H1 (cell line): ENCODE measurements around the gene POLD4. TPM values are rescaled to one million over a fixed set of nuclear protein-coding genes. Genes with fewer than 3 reads are reported as not detected.

Source experiments
- CTCF ChIA-PET: fragments of 300-600 bp; sonication (Branson Sonifier 250); formaldehyde crosslinking; loops from one replicate; lab custom pipeline; 2021; ENCODE audit not compliant: partially characterized antibody; lab: Charles Lee
- POLR2A ChIA-PET: fragments of 300-600 bp; sonication (Branson Sonifier 250); formaldehyde crosslinking; loops from one replicate; lab custom pipeline; 2021; ENCODE audit warnings: inconsistent platforms; ENCODE audit not compliant: partially characterized antibody; lab: Charles Lee
- DNase-seq, 2 experiments: peaks; one replicate each; pipeline versions ENCODE4 v3.0.0 to v3.0.0-alpha.2; 2010 to 2022; ENCODE audit warnings: low spot score in 2 of 2, low read depth in 1 of 2, mixed read lengths in 1 of 2
- FAIRE-seq: peaks from 2 replicates; lab custom pipeline; 2011; peaks lifted over from hg19 to GRCh38; lab: Jason Lieb, UNC
- H2AFZ ChIP-seq: 2 replicates; pipeline ENCODE4 v1.8.1; 2012; ENCODE audit warnings: low read length, inconsistent platforms
- H2AK5ac ChIP-seq: 2 replicates; pipeline ENCODE4 v1.6.1; 2013; ENCODE audit warnings: low read depth, low read length
- H2BK120ac ChIP-seq: replicated peaks from 2 replicates; pipeline ENCODE3; 2013; ENCODE audit warnings: low read depth, low read length, inconsistent platforms
- H2BK12ac ChIP-seq: 2 replicates; pipeline ENCODE4 v1.6.1; 2013; ENCODE audit warnings: low read depth, low read length
- H2BK15ac ChIP-seq: 2 replicates; pipeline ENCODE4 v1.6.1; 2013; ENCODE audit warnings: low read length
- H2BK20ac ChIP-seq: 2 replicates; pipeline ENCODE4 v1.6.1; 2013; ENCODE audit warnings: low read length
- H2BK5ac ChIP-seq: 2 replicates; pipeline ENCODE4 v1.6.1; 2013; ENCODE audit warnings: low read depth, low read length
- H3K14ac ChIP-seq: 2 replicates; pipeline ENCODE4 v1.6.1; 2013; ENCODE audit warnings: inconsistent platforms; ENCODE audit not compliant: insufficient read length
- H3K18ac ChIP-seq: 2 replicates; pipeline ENCODE4 v1.6.1; 2013; ENCODE audit warnings: low read length; ENCODE audit errors: extremely low read depth
- H3K23ac ChIP-seq: 2 replicates; pipeline ENCODE4 v1.6.1; 2013; ENCODE audit warnings: inconsistent platforms; ENCODE audit not compliant: insufficient read length
- H3K23me2 ChIP-seq: 2 replicates; pipeline ENCODE4 v1.6.1; 2013; ENCODE audit warnings: low read depth, low read length
- H3K27ac ChIP-seq: 2 replicates; pipeline ENCODE4 v1.6.1; 2011; ENCODE audit warnings: low read depth, low read length, inconsistent platforms
- H3K27me3 ChIP-seq, 4 experiments: replicated peaks in 1 of 4; 1 replicate in 1 of 4; 2 replicates in 3 of 4; pipeline versions ENCODE4 v1.6.1 to v1.8.1; 2011 to 2013; ENCODE audit warnings: low read length in 3 of 4, mild to moderate bottlenecking in 3 of 4, inconsistent platforms in 2 of 4, mixed read lengths in 2 of 4, moderate library complexity in 1 of 4; ENCODE audit not compliant: control insufficient read depth in 3 of 4, insufficient read depth in 3 of 4; ENCODE audit errors: extremely low read depth in 1 of 4
- H3K36me3 ChIP-seq, 4 experiments: 2 replicates each; pipeline versions ENCODE4 v1.6.1 to v1.8.1; 2011 to 2013; ENCODE audit warnings: mild to moderate bottlenecking in 4 of 4, low read length in 3 of 4, moderate library complexity in 2 of 4, control low read depth in 1 of 4, inconsistent platforms in 1 of 4; ENCODE audit not compliant: insufficient read depth in 4 of 4, control insufficient read depth in 2 of 4
- H3K4ac ChIP-seq: replicated peaks from 2 replicates; pipeline ENCODE3; 2013; ENCODE audit warnings: low read length, low read depth, mixed read lengths, inconsistent platforms; ENCODE audit not compliant: insufficient read length
- H3K4me1 ChIP-seq, 4 experiments: replicated peaks in 1 of 4; 1 replicate in 1 of 4; 2 replicates in 3 of 4; pipeline versions ENCODE4 v1.6.1 to v1.8.1; 2011 to 2013; ENCODE audit warnings: low read length in 3 of 4, inconsistent platforms in 2 of 4, mixed read lengths in 1 of 4; ENCODE audit not compliant: insufficient read depth in 4 of 4, control insufficient read depth in 3 of 4
- H3K4me2 ChIP-seq, 2 experiments: 2 replicates each; pipeline versions ENCODE4 v1.6.1 to v1.8.1; 2011 to 2013; ENCODE audit warnings: low read depth in 2 of 2, low read length in 2 of 2, control low read depth in 1 of 2, inconsistent platforms in 1 of 2, mild to moderate bottlenecking in 1 of 2; ENCODE audit not compliant: insufficient read depth in 1 of 2
- H3K4me3 ChIP-seq, 4 experiments: fragments of 200-600, 300-600 bp in 1 of 4; sonication (generic), shearing (Covaris generic), sonication (Bioruptor Twin) in 1 of 4; 2 replicates each; pipeline versions ENCODE4 v1.5.1 to v1.8.1; 2011 to 2016; ENCODE audit warnings: low read length in 4 of 4, low read depth in 3 of 4, control low read depth in 2 of 4, inconsistent platforms in 2 of 4, mild to moderate bottlenecking in 2 of 4, mixed read lengths in 1 of 4, moderate library complexity in 1 of 4; ENCODE audit not compliant: insufficient read depth in 2 of 4; ENCODE audit errors: extremely low read depth in 1 of 4
- H3K56ac ChIP-seq: replicated peaks from 2 replicates; pipeline ENCODE3; 2013; ENCODE audit warnings: low read depth, mild to moderate bottlenecking, mixed read lengths, low read length, inconsistent platforms; ENCODE audit not compliant: insufficient read length
- H3K79me1 ChIP-seq: 2 replicates; pipeline ENCODE4 v1.6.1; 2013; ENCODE audit warnings: low read depth, low read length, control low read depth
- H3K79me2 ChIP-seq, 2 experiments: 2 replicates each; pipeline versions ENCODE4 v1.6.1 to v1.8.1; 2012 to 2013; ENCODE audit warnings: low read length in 2 of 2, mild to moderate bottlenecking in 2 of 2, inconsistent platforms in 1 of 2; ENCODE audit not compliant: insufficient read depth in 2 of 2, control insufficient read depth in 1 of 2
- H3K9ac ChIP-seq, 4 experiments: replicated peaks in 1 of 4; 1 replicate in 1 of 4; 2 replicates in 3 of 4; pipeline versions ENCODE4 v1.6.1 to v1.8.1; 2011 to 2013; ENCODE audit warnings: low read depth in 3 of 4, low read length in 3 of 4, control low read depth in 2 of 4, mild to moderate bottlenecking in 2 of 4, moderate library complexity in 2 of 4, inconsistent platforms in 1 of 4; ENCODE audit errors: extremely low read depth in 1 of 4
- H3K9me3 ChIP-seq, 2 experiments: 2 replicates each; pipeline versions ENCODE4 v1.6.1 to v1.8.1; 2012 to 2013; ENCODE audit warnings: mild to moderate bottlenecking in 2 of 2, moderate library complexity in 2 of 2, control low read depth in 1 of 2, inconsistent platforms in 1 of 2, low read depth in 1 of 2, low read length in 1 of 2, mixed read lengths in 1 of 2; ENCODE audit not compliant: insufficient read depth in 2 of 2
- H4K20me1 ChIP-seq, 2 experiments: replicated peaks in 1 of 2; 2 replicates each; pipeline versions ENCODE3 to v1.8.1; 2011 to 2013; ENCODE audit warnings: inconsistent platforms in 2 of 2, low read length in 2 of 2, mild to moderate bottlenecking in 1 of 2; ENCODE audit not compliant: insufficient read depth in 2 of 2, control insufficient read depth in 1 of 2
- H4K5ac ChIP-seq: 2 replicates; pipeline ENCODE4 v1.6.1; 2013; ENCODE audit warnings: low read length, low read depth, mixed read lengths, inconsistent platforms; ENCODE audit not compliant: insufficient read length
- H4K8ac ChIP-seq: 2 replicates; pipeline ENCODE4 v1.8.0; 2013; ENCODE audit warnings: mild to moderate bottlenecking, moderate library complexity, low read length, inconsistent platforms; ENCODE audit not compliant: insufficient read depth; ENCODE audit errors: extremely low read depth
- H4K91ac ChIP-seq: replicated peaks from 2 replicates; pipeline ENCODE3; 2013; ENCODE audit warnings: low read length, mixed read lengths, inconsistent platforms; ENCODE audit not compliant: insufficient read length
- PHF8 ChIP-seq: fragments of 200-600 bp; sonication (generic); conservative IDR thresholded peaks from 2 replicates; pipeline ENCODE4 v1.7.1; 2012; ENCODE audit warnings: low read depth, mild to moderate bottlenecking, inconsistent platforms, low read length, moderate library complexity
- RBBP5 ChIP-seq: IDR thresholded peaks from 2 replicates; pipeline ENCODE4 v1.7.1; 2012; ENCODE audit warnings: low read depth, mild to moderate bottlenecking, inconsistent platforms, low read length, moderate library complexity, borderline replicate concordance
- SUZ12 ChIP-seq: fragments of 200-600 bp; sonication (generic); IDR thresholded peaks from 2 replicates; pipeline ENCODE4 v1.6.1; 2012; ENCODE audit warnings: mild to moderate bottlenecking, inconsistent platforms, low read length, moderate library complexity, mixed read lengths
- WGBS, 2 experiments: shearing (Covaris generic) in 1 of 2; methylation state at CpG; one replicate each; pipeline versions ENCODE4 v1.1.6 to v1.1.7; 2013 to 2015; ENCODE audit warnings: low lambda C conversion rate in 2 of 2, mixed read lengths in 2 of 2, inconsistent platforms in 1 of 2, low coverage in 1 of 2, missing lambda C conversion rate in 1 of 2; ENCODE audit not compliant: insufficient replicate concordance in 2 of 2, insufficient coverage in 1 of 2, insufficient read length in 1 of 2; ENCODE audit errors: extremely low coverage in 1 of 2, missing lambda C conversion rate in 1 of 2; 5-methylcytosine and 5-hydroxymethylcytosine counted together
- polyA plus RNA-seq, 7 experiments: library from polyadenylated mRNA; depleted of rRNA in 3 of 7; stranded (reverse) in 5 of 7; unstranded in 2 of 7; fragments of >200 nt in 5 of 7; fragments of 200-250 nt in 2 of 7; gene quantifications; 1 replicate in 5 of 7; 2 replicates in 1 of 7; 4 replicates in 1 of 7; pipeline versions ENCODE4 v1.2.1 to v1.2.3, GENCODE V29; 2011 to 2013; ENCODE audit warnings: missing spikeins in 2 of 7, mixed read lengths in 2 of 7
- total RNA-seq: library from RNA; stranded (reverse); fragmentation: NEBNext Ultra II Directional; extraction: Animal tissue kit (Norgen Biotek cat#: 25700); gene quantifications from 2 replicates; pipeline ENCODE4 v1.2.1, GENCODE V29; 2021

POLD4 gene
- total and polyA plus RNA-seq, 2 of the 8 experiments (the other 6 are each of a cell fraction or from before 2014, with no cell fraction given): 21.2 to 46.7 TPM

DNA sequence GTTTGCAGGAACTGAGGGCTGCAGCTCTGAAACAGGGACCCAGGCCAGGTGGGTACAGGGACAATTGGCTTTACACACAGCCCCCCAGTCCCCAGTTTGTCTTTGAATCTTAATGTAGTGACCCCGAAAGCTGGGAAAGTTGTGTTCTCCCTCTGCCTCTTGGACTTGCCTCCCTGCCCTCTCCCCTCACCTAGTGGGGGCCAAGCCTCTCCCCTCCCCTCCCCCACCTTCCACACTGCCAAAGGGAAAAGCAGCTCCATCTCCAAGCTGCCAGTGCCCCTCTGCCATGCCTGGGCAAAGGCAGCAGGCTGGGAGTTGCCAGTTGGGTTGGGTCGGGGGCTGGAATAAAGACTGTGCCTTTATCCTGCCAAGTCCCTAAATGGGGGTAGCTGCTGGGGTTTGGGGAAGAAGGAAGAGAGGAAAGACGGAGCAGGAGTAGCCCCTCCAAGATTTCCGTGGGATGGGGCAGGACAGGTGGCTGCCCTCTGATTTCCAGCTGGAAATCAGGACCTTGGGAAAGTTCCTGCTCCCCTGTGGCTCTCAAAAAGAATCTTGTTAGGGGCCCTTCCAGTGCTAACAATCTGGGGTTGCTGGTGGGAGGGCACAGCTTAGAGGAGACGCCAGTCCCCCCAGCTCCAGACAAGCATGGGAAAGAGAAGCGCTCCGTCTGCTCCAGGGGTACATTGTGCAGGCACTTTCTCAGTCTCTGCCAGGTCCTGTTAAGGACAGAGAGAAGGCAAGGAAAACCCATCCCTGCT, 22.9 kb upstream of the POLD4 start:
- H3K79me2 ChIP-seq: no peaks in the 10 kb centered on the region
- DNase-seq (no peak), FAIRE-seq (no peak)
- H3K9me3 ChIP-seq: no peaks in the 10 kb centered on the region
- no peak overlapping the region for H3K56ac ChIP-seq
- H3K27me3 ChIP-seq: peaks cover 7 to 49% (median 43%) of the 10 kb centered on the region in 4 experiments
- no peak overlapping the region for H3K23ac ChIP-seq
- H4K20me1 ChIP-seq: peaks cover 0 to 2% of the 10 kb centered on the region in 2 experiments
- H3K79me1 ChIP-seq: no peaks in the 10 kb centered on the region
- CTCF ChIA-PET: interaction anchor here (0.6 to 34.8 kb wide), 12 partner anchors 12 to 321 kb away, joined by 3 to 1305 read pairs (median 4); partner anchors contain the start of genes POLD4 and RAD9A
- no peak overlapping the region for H3K9ac ChIP-seq
- H2BK120ac ChIP-seq: no peak overlapping the region
- peak overlapping the region; percentile 76 for H3K18ac ChIP-seq
- no peak overlapping the region for H3K4ac ChIP-seq
- WGBS, 2 experiments: 29% methylated on average over 7 of the region's 7 CpGs; no CpG with 5 or more reads in 1 of the 2 experiments
- peaks cover 0 to 39% (median 32%) of the 10 kb centered on the region in 4 experiments; a peak in 6 of 7 replicates for H3K4me1 ChIP-seq
- H3K27ac ChIP-seq: no peak overlapping the region
- H4K5ac ChIP-seq: no peak overlapping the region
- H3K23me2 ChIP-seq: peaks cover 25% of the 10 kb centered on the region; the same call in 1 of the 2 replicates
- no peak overlapping the region for H4K8ac ChIP-seq
- H3K14ac ChIP-seq: no peak overlapping the region
- peak overlapping the region; percentile 96; the same call in 1 of the 2 replicates for H2BK12ac ChIP-seq
- peak overlapping the region; percentile 6; the same call in 1 of the 2 replicates for H2BK5ac ChIP-seq
- peak overlapping the region; percentile 92; the same call in 1 of the 2 replicates for H2BK15ac ChIP-seq
- POLR2A ChIA-PET: interaction anchor here (0.9 to 3.1 kb wide), 12 partner anchors 9 to 106 kb away, joined by 3 to 8 read pairs (median 3); partner anchors contain the start of genes POLD4 and PPP1CA
- no peaks in the 10 kb centered on the region for H3K36me3 ChIP-seq
- H3K4me2 ChIP-seq: peak overlapping the region; percentile 87 to 96
- 0 out of 2 replicates have a peak overlapping the region, but pooled peaks have one; percentile 34 for H2AFZ ChIP-seq
- H2AK5ac ChIP-seq: no peak overlapping the region
- peak overlapping the region; percentile 31 for H4K91ac ChIP-seq
- peak overlapping the region; percentile 1 to 55 (median 19); a peak in 5 of 8 replicates for H3K4me3 ChIP-seq
- H2BK20ac ChIP-seq: no peak overlapping the region
- TF ChIP-seq SUZ12 (peak; percentile 53; the same call in 1 of the 2 replicates), RBBP5 (no peak), PHF8 (no peak)
